Measurements from ENCODE around the gene ZNF260.

The ZNF260 gene

GRCh38 chr19:36489118-36489919, 38.8 kb downstream of the ZNF260 start, which contains the start of gene ZNF566:
Gene ZNF566, minus strand, starts transcription at chr19:36489561. Its CDS starts 13,004 bp downstream, at chr19:36476557.
- peak; percentile 90 to 94 for DNase-seq

GRCh38 chr19:36488846-36489117, 39.3 kb downstream of the ZNF260 start:
- peak in 1 of 2 experiments; percentile 51 for DNase-seq

- DNase-seq: peak in 1 of 2 experiments; percentile 3
These were observed 39.8 kb downstream of the ZNF260 start for GRCh38 chr19:36488118-36488845.

GRCh38 chr19:36483653-36484052, 44.4 kb downstream of the ZNF260 start:
- no peak for DNase-seq

- DNase-seq: no peak
These were observed 45.2 kb downstream of the ZNF260 start for GRCh38 chr19:36482876-36483275.

Data from activated CD4-positive, alpha-beta T cell treated with anti-CD3 and anti-CD28 coated beads, Interleukin-2, amount 50 U/mL, for 48 hours (primary cell).